SU-DHL-6 (cell line): Measurements from ENCODE around the gene PRLR.

ENCODE experiments used
- EZH2phosphoT487 ChIP-seq: fragments of 200-600 bp; sonication (generic), shearing (Covaris generic); conservative IDR thresholded peaks from 2 replicates; pipeline ENCODE4 v1.6.1; 2018; ENCODE audit warnings: mild to moderate bottlenecking, antibody characterized with exemption, low read length, moderate library complexity, mixed read lengths
- TF ChIP-seq, protein P1 (sequence below): fragments of 200-600 bp; sonication (generic); IDR thresholded peaks from one replicate; pipeline ENCODE4 v1.5.1; 2017; ENCODE audit warnings: antibody characterized with exemption, mild to moderate bottlenecking, low read length, moderate library complexity; ENCODE audit not compliant: insufficient read depth, poor library complexity, severe bottlenecking

DNA sequence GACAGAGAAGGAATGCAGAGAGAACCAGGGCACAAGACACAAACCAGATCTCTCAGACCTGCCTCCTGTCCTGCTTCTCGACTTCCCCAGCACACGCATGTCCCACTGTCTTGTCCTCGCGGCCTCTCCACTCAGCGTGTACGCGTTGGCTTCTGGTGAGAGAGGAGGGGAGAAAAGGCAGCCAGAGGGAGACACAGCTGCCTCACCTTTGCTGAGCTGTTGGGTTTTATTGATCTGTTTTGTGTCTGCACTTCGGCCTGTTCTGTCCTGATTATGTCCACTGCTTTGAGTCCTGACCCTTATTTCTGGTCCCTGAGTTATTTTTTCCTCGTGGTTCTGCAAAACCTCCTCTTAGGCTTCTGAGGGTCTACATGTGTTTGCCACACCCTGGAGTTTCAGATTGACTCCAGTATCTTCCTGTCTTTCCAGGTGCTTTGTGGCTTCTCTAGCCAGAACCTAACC lies 95.0 kb downstream of the PRLR start:
- TF ChIP-seq, protein P1, sequence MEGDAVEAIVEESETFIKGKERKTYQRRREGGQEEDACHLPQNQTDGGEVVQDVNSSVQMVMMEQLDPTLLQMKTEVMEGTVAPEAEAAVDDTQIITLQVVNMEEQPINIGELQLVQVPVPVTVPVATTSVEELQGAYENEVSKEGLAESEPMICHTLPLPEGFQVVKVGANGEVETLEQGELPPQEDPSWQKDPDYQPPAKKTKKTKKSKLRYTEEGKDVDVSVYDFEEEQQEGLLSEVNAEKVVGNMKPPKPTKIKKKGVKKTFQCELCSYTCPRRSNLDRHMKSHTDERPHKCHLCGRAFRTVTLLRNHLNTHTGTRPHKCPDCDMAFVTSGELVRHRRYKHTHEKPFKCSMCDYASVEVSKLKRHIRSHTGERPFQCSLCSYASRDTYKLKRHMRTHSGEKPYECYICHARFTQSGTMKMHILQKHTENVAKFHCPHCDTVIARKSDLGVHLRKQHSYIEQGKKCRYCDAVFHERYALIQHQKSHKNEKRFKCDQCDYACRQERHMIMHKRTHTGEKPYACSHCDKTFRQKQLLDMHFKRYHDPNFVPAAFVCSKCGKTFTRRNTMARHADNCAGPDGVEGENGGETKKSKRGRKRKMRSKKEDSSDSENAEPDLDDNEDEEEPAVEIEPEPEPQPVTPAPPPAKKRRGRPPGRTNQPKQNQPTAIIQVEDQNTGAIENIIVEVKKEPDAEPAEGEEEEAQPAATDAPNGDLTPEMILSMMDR, result no peak
- no peak for TF ChIP-seq EZH2phosphoT487
